Endometrium (tissue), 2 donors: ENCODE measurements around the gene PRPF8.
A peak's percentile ranks its signal among the peaks of the same experiment; 100 is the strongest.

Source experiments
- FAIRE-seq: peaks from 2 replicates; lab custom pipeline; 2012; peaks lifted over from hg19 to GRCh38; lab: Jason Lieb, UNC
- donor health status: control.
- donor health status: control.

The PRPF8 gene

GRCh38 chr17:1644493-1645206 is 40.0 kb downstream of the PRPF8 start:
- no peak for FAIRE-seq

GRCh38 chr17:1643999-1644492 is 40.6 kb downstream of the PRPF8 start:
- FAIRE-seq = no peak

GRCh38 chr17:1643293-1643998 is 41.2 kb downstream of the PRPF8 start:
- no peak for FAIRE-seq

- no peak for FAIRE-seq
These were observed 43.6 kb downstream of the PRPF8 start for GRCh38 chr17:1641065-1641403.

GRCh38 chr17:1640329-1641064 is 44.2 kb downstream of the PRPF8 start:
- no peak for FAIRE-seq

- FAIRE-seq = no peak
These were observed 45.0 kb downstream of the PRPF8 start for GRCh38 chr17:1639549-1640180.

- no peak for FAIRE-seq
These were observed 45.9 kb downstream of the PRPF8 start for GRCh38 chr17:1638624-1639300.

GRCh38 chr17:1638171-1638590 is 46.5 kb downstream of the PRPF8 start:
- no peak for FAIRE-seq

GRCh38 chr17:1636732-1637285 is 47.9 kb downstream of the PRPF8 start:
- no peak for FAIRE-seq

GRCh38 chr17:1635675-1636465 is 48.8 kb downstream of the PRPF8 start:
- FAIRE-seq = no peak

- FAIRE-seq = no peak
These were observed 49.6 kb downstream of the PRPF8 start for GRCh38 chr17:1634841-1635650.

- FAIRE-seq = no peak
These were observed 54.0 kb downstream of the PRPF8 start for GRCh38 chr17:1630662-1631061.

- no peak for FAIRE-seq
These were observed 55.0 kb downstream of the PRPF8 start for GRCh38 chr17:1629504-1630310.

GRCh38 chr17:1628856-1629503 is 55.7 kb downstream of the PRPF8 start:
- FAIRE-seq = peak; percentile 39

GRCh38 chr17:1627982-1628855 is 56.4 kb downstream of the PRPF8 start, which contains the start of gene SLC43A2:
Gene SLC43A2, minus strand, starts transcription at chr17:1628834. Its CDS starts 960 bp downstream, at chr17:1627874.
- no peak for FAIRE-seq

GRCh38 chr17:1627182-1627981 is 57.3 kb downstream of the PRPF8 start:
- no peak for FAIRE-seq
